ENCODE measurements around the gene PFN3.
"Not testable (repeated sequence)": the region's sequence is repeated elsewhere in the genome, so short reads cannot be mapped to it uniquely, and the experiment has no call there.

PFN3 gene

DNA sequence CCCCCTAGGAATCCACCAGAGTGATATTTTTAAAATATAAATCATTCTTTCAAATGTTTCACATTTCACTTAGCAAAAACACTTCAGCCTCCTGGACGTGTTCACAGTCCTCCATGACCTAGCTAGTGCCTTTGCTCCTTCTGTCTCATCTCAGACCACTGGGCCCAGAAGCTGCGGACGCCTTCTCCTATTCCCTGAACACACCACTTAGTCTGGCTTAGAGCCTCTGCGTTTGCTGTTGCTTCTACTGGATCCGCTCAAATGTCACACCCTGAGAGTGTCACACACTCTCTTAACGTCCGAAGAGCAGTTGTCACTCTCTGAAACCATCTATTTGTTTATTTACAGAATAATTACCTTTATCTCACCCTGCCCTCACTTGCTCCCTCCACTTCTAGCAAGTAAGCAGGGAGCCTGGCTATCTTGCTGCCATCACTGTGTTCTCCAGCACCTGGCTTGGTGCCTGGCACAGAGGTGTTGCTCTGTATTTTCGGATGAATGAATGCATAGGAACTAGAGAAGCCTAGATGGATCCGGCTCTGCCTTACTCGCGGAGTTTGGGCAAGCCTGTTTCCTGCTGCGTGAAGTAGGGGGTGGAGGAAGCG, 24.8 kb upstream of the PFN3 start:
- in situ Hi-C loops (cut with MboI; ENCODE audit: low sequenced_read_pairs, unreplicated experiment), result no loop called here
- no peak for DNase-seq (ENCODE audit: low spot score)
- TF ChIP-seq, protein P1, sequence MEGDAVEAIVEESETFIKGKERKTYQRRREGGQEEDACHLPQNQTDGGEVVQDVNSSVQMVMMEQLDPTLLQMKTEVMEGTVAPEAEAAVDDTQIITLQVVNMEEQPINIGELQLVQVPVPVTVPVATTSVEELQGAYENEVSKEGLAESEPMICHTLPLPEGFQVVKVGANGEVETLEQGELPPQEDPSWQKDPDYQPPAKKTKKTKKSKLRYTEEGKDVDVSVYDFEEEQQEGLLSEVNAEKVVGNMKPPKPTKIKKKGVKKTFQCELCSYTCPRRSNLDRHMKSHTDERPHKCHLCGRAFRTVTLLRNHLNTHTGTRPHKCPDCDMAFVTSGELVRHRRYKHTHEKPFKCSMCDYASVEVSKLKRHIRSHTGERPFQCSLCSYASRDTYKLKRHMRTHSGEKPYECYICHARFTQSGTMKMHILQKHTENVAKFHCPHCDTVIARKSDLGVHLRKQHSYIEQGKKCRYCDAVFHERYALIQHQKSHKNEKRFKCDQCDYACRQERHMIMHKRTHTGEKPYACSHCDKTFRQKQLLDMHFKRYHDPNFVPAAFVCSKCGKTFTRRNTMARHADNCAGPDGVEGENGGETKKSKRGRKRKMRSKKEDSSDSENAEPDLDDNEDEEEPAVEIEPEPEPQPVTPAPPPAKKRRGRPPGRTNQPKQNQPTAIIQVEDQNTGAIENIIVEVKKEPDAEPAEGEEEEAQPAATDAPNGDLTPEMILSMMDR (IDR thresholded peaks at IDR 0.05; ENCODE audit: borderline replicate concordance, control extremely low read depth, extremely low read depth, insufficient read depth, missing control alignments), result no peak

DNA sequence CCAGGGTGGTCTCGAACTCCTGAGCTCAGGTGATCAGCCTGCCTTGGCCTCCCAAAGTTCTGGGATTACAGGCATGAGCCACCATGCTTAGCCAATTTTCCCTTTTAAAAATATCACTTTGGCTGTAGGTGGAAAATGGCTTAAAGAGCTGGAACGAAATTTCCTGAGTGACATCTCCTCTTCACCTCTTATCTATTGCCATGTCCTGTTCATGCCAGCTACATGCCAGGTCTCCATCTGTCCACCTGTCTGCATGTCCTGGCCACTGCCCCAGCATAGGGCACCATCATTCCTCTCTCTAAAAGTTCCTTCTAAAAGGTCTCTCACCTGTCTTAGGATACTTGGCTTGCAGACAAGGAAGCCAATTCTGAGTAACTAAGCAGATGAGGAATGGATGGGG, 23.2 kb upstream of the PFN3 start:
- TF ChIP-seq, protein P1 (IDR thresholded peaks at IDR 0.05; ENCODE audit: borderline replicate concordance, control extremely low read depth, extremely low read depth, insufficient read depth, missing control alignments), result no peak
- no peak for DNase-seq (ENCODE audit: low spot score)
- in situ Hi-C loops (cut with MboI; ENCODE audit: low sequenced_read_pairs, unreplicated experiment), result no loop called here

DNA sequence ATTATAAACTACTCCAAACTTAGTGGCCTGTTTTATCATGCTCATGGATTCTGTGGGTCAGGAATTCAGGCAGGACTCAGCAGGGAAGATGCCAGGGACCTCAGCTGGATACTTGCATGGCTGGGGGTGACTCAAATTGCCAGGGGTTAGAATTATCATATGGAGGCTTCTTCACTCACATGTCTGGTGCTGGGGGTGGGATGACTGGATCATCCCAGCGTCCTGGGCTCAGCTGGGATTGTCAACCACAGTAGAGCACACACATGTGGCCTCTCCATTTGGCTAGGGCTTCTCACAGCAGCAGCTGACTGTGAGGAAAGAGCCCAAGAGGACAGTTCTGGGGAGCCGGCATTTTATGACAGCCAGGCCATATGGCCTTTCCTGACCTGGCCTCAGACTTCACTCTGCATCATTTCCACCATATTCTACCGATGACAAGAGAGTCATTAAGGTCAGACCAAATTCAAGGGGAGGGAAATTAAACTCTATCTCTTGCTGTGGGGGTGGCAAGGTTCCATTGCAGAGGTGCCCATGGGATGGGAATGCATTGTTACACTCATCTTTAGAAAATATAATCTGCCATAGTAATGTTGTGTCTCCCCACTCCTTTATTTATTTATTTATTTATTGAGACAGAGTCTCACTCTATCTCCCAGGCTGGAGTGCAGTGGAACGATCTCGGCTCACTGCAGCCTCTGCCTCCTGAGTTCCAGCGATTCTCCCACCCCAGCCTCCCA, 20.8 kb upstream of the PFN3 start:
- TF ChIP-seq, protein P1 (IDR thresholded peaks at IDR 0.05; ENCODE audit: borderline replicate concordance, control extremely low read depth, extremely low read depth, insufficient read depth, missing control alignments), result no peak
- no peak for DNase-seq (ENCODE audit: low spot score)
- in situ Hi-C loops (cut with MboI; ENCODE audit: low sequenced_read_pairs, unreplicated experiment), result no loop called here

DNA sequence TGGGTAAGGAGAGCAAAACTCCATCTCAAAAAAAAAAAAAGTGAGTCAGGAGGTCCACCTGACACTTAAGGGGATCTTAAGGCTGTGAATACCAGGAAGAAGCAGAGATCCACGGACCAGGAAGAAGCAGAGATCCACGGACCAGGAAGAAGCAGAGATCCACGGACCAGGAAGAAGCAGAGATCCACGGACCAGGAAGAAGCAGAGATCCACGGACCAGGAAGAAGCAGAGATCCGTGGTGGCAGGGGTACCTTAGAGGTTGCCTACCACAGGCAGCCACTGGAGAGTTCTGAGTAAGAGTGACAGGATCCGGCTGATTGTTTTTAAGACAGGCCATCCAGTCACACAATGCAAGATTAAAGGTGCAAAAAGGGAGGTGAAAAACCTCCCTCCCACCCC, 20.0 kb upstream of the PFN3 start:
- in situ Hi-C loops (cut with MboI; ENCODE audit: low sequenced_read_pairs, unreplicated experiment); DNase-seq (ENCODE audit: low spot score): not testable (repeated sequence)

DNA sequence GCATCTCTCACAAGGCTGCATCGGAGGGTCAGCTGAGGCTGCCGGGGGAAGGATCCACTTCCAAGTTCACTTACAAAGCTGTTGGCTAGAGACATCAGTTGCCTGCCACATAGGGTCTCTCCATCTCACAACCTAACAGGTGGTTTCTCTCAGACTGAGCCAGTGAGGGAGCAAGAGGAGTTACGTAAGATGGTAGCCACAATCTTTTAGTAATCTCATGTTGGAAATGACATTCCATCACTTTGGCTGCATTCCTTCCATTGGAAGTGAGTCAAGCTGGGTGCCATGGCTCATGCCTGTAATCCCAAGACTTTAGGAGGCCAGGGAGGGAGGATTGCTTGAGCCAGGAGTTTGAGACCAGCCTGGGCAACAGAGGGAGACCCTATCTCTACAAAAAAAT, 18.6 kb upstream of the PFN3 start:
- no peak for DNase-seq (ENCODE audit: low spot score)
- TF ChIP-seq, protein P1 (IDR thresholded peaks at IDR 0.05; ENCODE audit: borderline replicate concordance, control extremely low read depth, extremely low read depth, insufficient read depth, missing control alignments), result no peak
- in situ Hi-C loops (cut with MboI; ENCODE audit: low sequenced_read_pairs, unreplicated experiment), result no loop called here

DNA sequence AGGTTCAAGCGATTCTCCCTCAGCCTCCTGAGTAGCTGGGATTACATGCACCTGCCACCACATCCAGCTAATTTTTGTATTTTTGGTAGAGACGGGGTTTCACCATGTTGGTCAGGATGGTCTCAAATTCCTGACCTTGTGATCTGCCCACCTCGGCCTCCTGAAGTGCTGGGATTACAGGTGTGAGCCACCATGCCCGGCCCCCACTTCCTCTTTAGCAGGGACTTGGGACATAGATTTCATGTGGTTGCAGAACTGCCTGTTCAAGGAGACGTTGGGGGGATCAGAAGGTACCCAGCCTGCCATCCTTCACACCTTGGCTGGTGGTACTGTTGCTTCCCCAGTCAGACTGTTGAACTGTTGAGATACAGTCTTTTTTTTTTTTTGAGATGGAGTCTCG, 16.6 kb upstream of the PFN3 start:
- in situ Hi-C loops (cut with MboI; ENCODE audit: low sequenced_read_pairs, unreplicated experiment); DNase-seq (ENCODE audit: low spot score): not testable (repeated sequence)

DNA sequence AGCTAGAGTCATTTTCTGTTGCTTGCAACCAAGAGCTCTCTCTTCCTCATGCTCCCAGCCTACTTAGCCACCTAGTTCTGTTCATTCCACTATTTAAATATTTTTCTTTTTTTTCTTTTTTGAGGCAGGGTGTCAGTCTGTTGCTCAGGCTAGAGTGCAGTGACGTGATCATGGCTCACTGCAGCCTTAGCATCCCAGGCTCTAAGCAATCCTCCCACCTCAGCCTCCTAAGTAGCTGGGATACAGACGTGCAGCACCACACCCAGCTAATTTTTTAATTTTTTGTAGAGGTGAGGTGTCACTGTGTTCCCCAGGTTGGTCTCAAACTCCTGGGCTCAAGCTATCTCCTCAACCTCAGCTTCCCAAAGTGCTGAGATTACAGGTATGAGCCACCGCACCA, 14.0 kb upstream of the PFN3 start:
- TF ChIP-seq, protein P1 (IDR thresholded peaks at IDR 0.05; ENCODE audit: borderline replicate concordance, control extremely low read depth, extremely low read depth, insufficient read depth, missing control alignments), result no peak
- DNase-seq (ENCODE audit: low spot score), result no peak
- in situ Hi-C loops (cut with MboI; ENCODE audit: low sequenced_read_pairs, unreplicated experiment), result no loop called here
